SK-N-SH treated with all-trans-retinoic acid at 6 μM for 48 hours (cell line): Measurements from ENCODE around the gene FAM20C.

Source experiments
- ESRRG ChIP-seq: fragments of 250-450 bp; sonication (Bioruptor Pico); IDR thresholded peaks from 2 replicates; pipeline ENCODE4 v1.6.1; 2021; ENCODE audit warnings: mild to moderate bottlenecking
- ISL1 ChIP-seq: fragments of 250-450 bp; sonication (Bioruptor Pico); IDR thresholded peaks from 2 replicates; pipeline ENCODE4 v2.1.2; 2022; ENCODE audit warnings: mild to moderate bottlenecking, moderate library complexity
- PPARA ChIP-seq: fragments of 250-450 bp; sonication (Bioruptor Pico); IDR thresholded peaks from 2 replicates; pipeline ENCODE4 v1.5.0; 2020; ENCODE audit warnings: mild to moderate bottlenecking, borderline replicate concordance
- RARB ChIP-seq: fragments of 250-450 bp; sonication (Bioruptor Pico); IDR thresholded peaks from 2 replicates; pipeline ENCODE4 v1.8.0; 2021; ENCODE audit warnings: mild to moderate bottlenecking, moderate library complexity
- SNAI2 ChIP-seq: fragments of 250-450 bp; sonication (Bioruptor Pico); IDR thresholded peaks from 2 replicates; pipeline ENCODE4 v1.5.0; 2020; ENCODE audit warnings: mild to moderate bottlenecking, moderate library complexity
- ZFP3 ChIP-seq: fragments of 250-450 bp; sonication (Bioruptor Pico); IDR thresholded peaks from 2 replicates; pipeline ENCODE4 v1.5.0; 2020; ENCODE audit warnings: mild to moderate bottlenecking, moderate library complexity
- ZFP30 ChIP-seq: fragments of 450-650 bp; formaldehyde crosslinking; IDR thresholded peaks from 2 replicates; pipeline ENCODE4 v1.5.0; 2022; ENCODE audit warnings: mild to moderate bottlenecking, moderate library complexity
- TF ChIP-seq, protein P1 (sequence below): fragments of 250-450 bp; sonication (Bioruptor Pico); IDR thresholded peaks from 2 replicates; pipeline ENCODE4 v1.8.0; 2020; ENCODE audit warnings: mild to moderate bottlenecking, moderate library complexity, borderline replicate concordance
- TF ChIP-seq, protein P2 (sequence below): fragments of 250-450 bp; sonication (Bioruptor Pico); IDR thresholded peaks from 2 replicates; pipeline ENCODE4 v1.8.0; 2021; ENCODE audit warnings: low read depth, mild to moderate bottlenecking, moderate library complexity, borderline replicate concordance

DNA sequence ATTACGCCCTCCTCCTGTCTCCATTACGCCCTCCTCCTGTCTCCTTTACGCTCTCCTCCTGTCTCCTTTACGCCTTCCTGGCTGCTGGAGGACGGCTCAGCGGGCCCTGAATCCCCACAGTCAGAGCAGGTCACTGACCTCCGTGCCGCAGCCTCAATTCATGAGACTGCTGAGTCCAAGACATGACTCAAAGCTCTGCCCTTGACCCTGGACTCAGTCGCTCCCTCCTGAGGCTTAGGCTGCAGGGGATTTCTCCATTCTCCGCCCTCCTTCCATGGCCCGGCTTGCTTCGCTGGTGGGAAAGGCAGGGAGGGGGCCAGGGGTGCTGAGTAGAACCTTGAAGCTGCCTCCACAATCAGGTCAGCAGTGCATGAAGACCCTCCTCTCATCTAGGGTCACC is 76.6 kb downstream of the FAM20C start:
- no peak for TF ChIP-seq ZFP30 (CRISPR knock-in tag)
- TF ChIP-seq, protein P1, sequence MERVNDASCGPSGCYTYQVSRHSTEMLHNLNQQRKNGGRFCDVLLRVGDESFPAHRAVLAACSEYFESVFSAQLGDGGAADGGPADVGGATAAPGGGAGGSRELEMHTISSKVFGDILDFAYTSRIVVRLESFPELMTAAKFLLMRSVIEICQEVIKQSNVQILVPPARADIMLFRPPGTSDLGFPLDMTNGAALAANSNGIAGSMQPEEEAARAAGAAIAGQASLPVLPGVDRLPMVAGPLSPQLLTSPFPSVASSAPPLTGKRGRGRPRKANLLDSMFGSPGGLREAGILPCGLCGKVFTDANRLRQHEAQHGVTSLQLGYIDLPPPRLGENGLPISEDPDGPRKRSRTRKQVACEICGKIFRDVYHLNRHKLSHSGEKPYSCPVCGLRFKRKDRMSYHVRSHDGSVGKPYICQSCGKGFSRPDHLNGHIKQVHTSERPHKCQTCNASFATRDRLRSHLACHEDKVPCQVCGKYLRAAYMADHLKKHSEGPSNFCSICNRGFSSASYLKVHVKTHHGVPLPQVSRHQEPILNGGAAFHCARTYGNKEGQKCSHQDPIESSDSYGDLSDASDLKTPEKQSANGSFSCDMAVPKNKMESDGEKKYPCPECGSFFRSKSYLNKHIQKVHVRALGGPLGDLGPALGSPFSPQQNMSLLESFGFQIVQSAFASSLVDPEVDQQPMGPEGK (CRISPR knock-in tag) = no peak
- TF ChIP-seq, protein P2, sequence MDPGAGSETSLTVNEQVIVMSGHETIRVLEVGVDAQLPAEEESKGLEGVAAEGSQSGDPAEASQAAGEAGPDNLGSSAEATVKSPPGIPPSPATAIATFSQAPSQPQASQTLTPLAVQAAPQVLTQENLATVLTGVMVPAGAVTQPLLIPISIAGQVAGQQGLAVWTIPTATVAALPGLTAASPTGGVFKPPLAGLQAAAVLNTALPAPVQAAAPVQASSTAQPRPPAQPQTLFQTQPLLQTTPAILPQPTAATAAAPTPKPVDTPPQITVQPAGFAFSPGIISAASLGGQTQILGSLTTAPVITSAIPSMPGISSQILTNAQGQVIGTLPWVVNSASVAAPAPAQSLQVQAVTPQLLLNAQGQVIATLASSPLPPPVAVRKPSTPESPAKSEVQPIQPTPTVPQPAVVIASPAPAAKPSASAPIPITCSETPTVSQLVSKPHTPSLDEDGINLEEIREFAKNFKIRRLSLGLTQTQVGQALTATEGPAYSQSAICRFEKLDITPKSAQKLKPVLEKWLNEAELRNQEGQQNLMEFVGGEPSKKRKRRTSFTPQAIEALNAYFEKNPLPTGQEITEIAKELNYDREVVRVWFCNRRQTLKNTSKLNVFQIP (CRISPR knock-in tag) = no peak
- TF ChIP-seq PPARA (CRISPR knock-in tag) = no peak
- no peak for TF ChIP-seq SNAI2 (CRISPR knock-in tag)
- TF ChIP-seq ZFP3 (CRISPR knock-in tag) = no peak
- TF ChIP-seq RARB = no peak
- no peak for TF ChIP-seq ESRRG (CRISPR knock-in tag)
- TF ChIP-seq ISL1 (CRISPR knock-in tag) = no peak
